Endodermal cell (in vitro differentiated cells): ENCODE measurements around the gene ACSL3. TPM values are rescaled to one million over a fixed set of nuclear protein-coding genes. Genes with fewer than 3 reads are reported as not detected.

Experiments used
- DNase-seq: peaks from one replicate; pipeline ENCODE4 v3.0.0-alpha.2; 2017
- H3K27ac ChIP-seq: 2 replicates; pipeline ENCODE4 v1.5.1; 2013; ENCODE audit warnings: mild to moderate bottlenecking, low read depth, low read length, moderate library complexity
- H3K27me3 ChIP-seq: 2 replicates; pipeline ENCODE4 v1.6.1; 2013; ENCODE audit warnings: mild to moderate bottlenecking, low read length, moderate library complexity; ENCODE audit not compliant: insufficient read depth, control insufficient read depth, poor library complexity, severe bottlenecking
- H3K36me3 ChIP-seq: 2 replicates; pipeline ENCODE4 v1.7.0; 2013; ENCODE audit warnings: mild to moderate bottlenecking, low read length, moderate library complexity; ENCODE audit not compliant: control insufficient read depth, insufficient read depth
- H3K4me1 ChIP-seq: one replicate; pipeline ENCODE4 v1.7.0; 2013; ENCODE audit warnings: low read length; ENCODE audit not compliant: control insufficient read depth, insufficient read depth
- H3K4me3 ChIP-seq: 2 replicates; pipeline ENCODE4 v1.5.1; 2013; ENCODE audit warnings: mild to moderate bottlenecking, low read length, moderate library complexity
- H3K9ac ChIP-seq: 2 replicates; pipeline ENCODE4 v1.6.1; 2013; ENCODE audit warnings: mild to moderate bottlenecking, low read length, moderate library complexity; ENCODE audit not compliant: poor library complexity, severe bottlenecking; ENCODE audit errors: extremely low read depth
- H3K9me3 ChIP-seq: 2 replicates; pipeline ENCODE4 v1.6.1; 2013; ENCODE audit warnings: mild to moderate bottlenecking, low read length, moderate library complexity; ENCODE audit not compliant: control insufficient read depth
- H3K27ac Mint-ChIP-seq: 2 replicates; pipeline ENCODE4 v1.8.0; 2020; ENCODE audit warnings: mixed read lengths
- H3K27me3 Mint-ChIP-seq: 2 replicates; pipeline ENCODE4 v1.8.0; 2021; ENCODE audit warnings: mild to moderate bottlenecking, mixed read lengths; ENCODE audit not compliant: insufficient read depth
- H3K36me3 Mint-ChIP-seq: 2 replicates; pipeline ENCODE4 v1.8.0; 2020; ENCODE audit warnings: low read depth, mixed read lengths
- H3K4me1 Mint-ChIP-seq: 2 replicates; pipeline ENCODE4 v1.8.0; 2020; ENCODE audit warnings: mixed read lengths
- H3K4me3 Mint-ChIP-seq: 2 replicates; pipeline ENCODE4 v1.8.0; 2020; ENCODE audit warnings: mild to moderate bottlenecking, moderate library complexity, mixed read lengths
- H3K9me3 Mint-ChIP-seq: 2 replicates; pipeline ENCODE4 v1.8.0; 2020; ENCODE audit warnings: mild to moderate bottlenecking, mixed read lengths
- WGBS, 2 experiments: methylation state at CpG; one replicate each; pipeline versions ENCODE4 v1.1.5 to v1.1.7; 2013; ENCODE audit warnings: missing lambda C conversion rate in 2 of 2, mixed read lengths in 1 of 2; ENCODE audit not compliant: insufficient coverage in 1 of 2, insufficient read length in 1 of 2; 5-methylcytosine and 5-hydroxymethylcytosine counted together
- total RNA-seq, 2 donors: library from RNA; stranded (reverse); fragmentation: NEBNext Ultra II Directional in 1 of 2; extraction: Animal tissue kit (Norgen Biotek cat#: 25700) in 1 of 2; gene quantifications; 2 replicates in 1 of 2; 3 replicates in 1 of 2; pipeline ENCODE4 v1.2.1, GENCODE V29; 2021
- TF ChIP-seq, protein P1 (sequence below): fragments of 200-600 bp; sonication (generic); conservative IDR thresholded peaks from 2 replicates; pipeline ENCODE4 v1.5.0; 2021; ENCODE audit warnings: antibody characterized with exemption, mild to moderate bottlenecking

Gene ACSL3
- total RNA-seq, 2 donors from 2014 or later, result 65.2 to 65.7 TPM

DNA sequence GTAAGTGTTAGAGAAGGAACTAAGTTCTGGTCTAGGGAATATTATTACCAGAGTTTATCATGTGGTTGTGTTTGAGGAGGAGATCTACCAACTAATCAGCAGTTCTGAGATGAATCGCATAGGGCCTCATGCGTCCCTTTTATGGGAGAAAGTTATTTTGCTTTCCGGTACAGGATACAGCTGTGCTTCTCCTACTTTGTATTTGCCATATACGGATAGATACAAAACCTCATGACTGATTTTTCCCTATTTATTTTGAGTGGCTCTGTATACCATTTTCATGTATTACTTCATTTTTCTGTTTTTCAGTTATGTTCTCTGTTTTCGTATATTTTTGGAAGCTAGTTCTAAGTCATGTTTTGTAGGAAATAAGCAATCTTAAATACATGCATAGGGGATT, 66.8 kb downstream of the ACSL3 start:
- Mint-ChIP-seq H3K36me3 (peaks cover 48% of the 10 kb centered on the region), H3K9me3 (no peaks in the 10 kb centered on the region), H3K4me1 (no peaks in the 10 kb centered on the region), H3K27me3 (no peaks in the 10 kb centered on the region), H3K4me3 (no peak overlapping the region), H3K27ac (no peak overlapping the region)
- H3K9ac ChIP-seq, result no peak overlapping the region
- H3K27ac ChIP-seq, result no peak overlapping the region
- no peaks in the 10 kb centered on the region for H3K4me1 ChIP-seq
- no peak for DNase-seq
- TF ChIP-seq, protein P1, sequence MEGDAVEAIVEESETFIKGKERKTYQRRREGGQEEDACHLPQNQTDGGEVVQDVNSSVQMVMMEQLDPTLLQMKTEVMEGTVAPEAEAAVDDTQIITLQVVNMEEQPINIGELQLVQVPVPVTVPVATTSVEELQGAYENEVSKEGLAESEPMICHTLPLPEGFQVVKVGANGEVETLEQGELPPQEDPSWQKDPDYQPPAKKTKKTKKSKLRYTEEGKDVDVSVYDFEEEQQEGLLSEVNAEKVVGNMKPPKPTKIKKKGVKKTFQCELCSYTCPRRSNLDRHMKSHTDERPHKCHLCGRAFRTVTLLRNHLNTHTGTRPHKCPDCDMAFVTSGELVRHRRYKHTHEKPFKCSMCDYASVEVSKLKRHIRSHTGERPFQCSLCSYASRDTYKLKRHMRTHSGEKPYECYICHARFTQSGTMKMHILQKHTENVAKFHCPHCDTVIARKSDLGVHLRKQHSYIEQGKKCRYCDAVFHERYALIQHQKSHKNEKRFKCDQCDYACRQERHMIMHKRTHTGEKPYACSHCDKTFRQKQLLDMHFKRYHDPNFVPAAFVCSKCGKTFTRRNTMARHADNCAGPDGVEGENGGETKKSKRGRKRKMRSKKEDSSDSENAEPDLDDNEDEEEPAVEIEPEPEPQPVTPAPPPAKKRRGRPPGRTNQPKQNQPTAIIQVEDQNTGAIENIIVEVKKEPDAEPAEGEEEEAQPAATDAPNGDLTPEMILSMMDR, result no peak
- no peak overlapping the region for H3K4me3 ChIP-seq
- no peaks in the 10 kb centered on the region for H3K9me3 ChIP-seq
- H3K27me3 ChIP-seq, result no peaks in the 10 kb centered on the region
- peaks cover 46% of the 10 kb centered on the region for H3K36me3 ChIP-seq
- WGBS, 2 experiments, result 93 to 100% methylated on average over 1 to 5 of the region's 5 CpGs

GRCh38 chr2:222928335-222928734, 67.5 kb downstream of the ACSL3 start:
- H3K27ac ChIP-seq, result no peak overlapping the region
- H3K36me3 Mint-ChIP-seq, result peaks cover 48% of the 10 kb centered on the region
- H3K4me3 Mint-ChIP-seq, result no peak overlapping the region
- no peaks in the 10 kb centered on the region for H3K9me3 ChIP-seq
- no peaks in the 10 kb centered on the region for H3K27me3 Mint-ChIP-seq
- H3K27ac Mint-ChIP-seq, result no peak overlapping the region
- no peaks in the 10 kb centered on the region for H3K9me3 Mint-ChIP-seq
- H3K9ac ChIP-seq, result no peak overlapping the region
- no peak for DNase-seq
- 91% methylated on average over 4 to 6 of the region's 6 CpGs for WGBS, 2 experiments
- TF ChIP-seq, protein P1, result no peak
- peaks cover 47% of the 10 kb centered on the region for H3K36me3 ChIP-seq
- H3K4me1 ChIP-seq, result no peaks in the 10 kb centered on the region
- H3K4me3 ChIP-seq, result no peak overlapping the region
- H3K4me1 Mint-ChIP-seq, result no peaks in the 10 kb centered on the region
- no peaks in the 10 kb centered on the region for H3K27me3 ChIP-seq

DNA sequence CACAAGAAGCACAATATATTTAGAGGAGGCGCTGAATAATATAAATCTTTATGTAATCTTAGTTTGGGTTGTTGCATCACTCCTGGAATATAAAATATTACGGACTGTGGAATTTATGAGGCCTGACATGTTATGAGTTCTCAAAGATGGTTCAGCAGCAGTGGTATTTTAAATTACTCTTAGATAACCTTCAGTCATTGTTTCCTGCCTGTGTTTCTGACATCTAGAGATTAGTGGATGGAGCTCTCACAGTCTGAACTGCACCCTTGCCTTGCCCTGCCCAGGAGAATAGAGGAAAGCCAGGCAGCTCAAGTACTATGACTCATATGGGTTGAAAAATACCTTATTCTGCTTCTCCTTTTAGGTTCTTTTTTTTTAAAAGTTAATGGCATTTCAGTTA, 70.0 kb downstream of the ACSL3 start:
- Histone ChIP-seq H3K4me3 (no peak overlapping the region), H3K9me3 (no peaks in the 10 kb centered on the region), H3K36me3 (peaks cover 48% of the 10 kb centered on the region), H3K9ac (no peak overlapping the region), H3K27ac (no peak overlapping the region), H3K27me3 (no peaks in the 10 kb centered on the region), H3K4me1 (no peaks in the 10 kb centered on the region)
- WGBS, 2 experiments, result 90 to 100% methylated on average over 2 of the region's 2 CpGs
- H3K4me3 Mint-ChIP-seq, result no peak overlapping the region
- TF ChIP-seq, protein P1, result no peak
- H3K27me3 Mint-ChIP-seq, result no peaks in the 10 kb centered on the region
- no peak for DNase-seq
- peaks cover 49% of the 10 kb centered on the region for H3K36me3 Mint-ChIP-seq
- H3K4me1 Mint-ChIP-seq, result no peaks in the 10 kb centered on the region
- H3K27ac Mint-ChIP-seq, result no peak overlapping the region
- no peaks in the 10 kb centered on the region for H3K9me3 Mint-ChIP-seq
